ENCODE measurements around the gene NDUFS6. TPM values are rescaled to one million over a fixed set of nuclear protein-coding genes. Genes with fewer than 3 reads are reported as not detected.

NDUFS6 gene
- polyA plus RNA-seq, 2 of the 4 experiments (the other 2 are of a cell fraction) = 76.0 to 192 TPM

- 31% methylated on average over 14 of the region's 14 CpGs for WGBS (ENCODE audit: missing lambda C conversion rate)
- no peak overlapping the region for H3K27ac ChIP-seq
- no peak overlapping the region for H3K4me2 ChIP-seq
- no peak for TF ChIP-seq SMC3 (IDR thresholded peaks at IDR 0.05)
- TF ChIP-seq ZSCAN20 (CRISPR knock-in tag; IDR thresholded peaks at IDR 0.05) = no peak
- no peak for TF ChIP-seq EHMT2 (IDR thresholded peaks at IDR 0.05; ENCODE audit: low read depth)
- TF ChIP-seq ELK1 (IDR thresholded peaks at IDR 0.05; ENCODE audit: low read depth, low read length) = no peak
- no peak for TF ChIP-seq MAFK (IDR thresholded peaks at IDR 0.05; ENCODE audit: partially characterized antibody)
- TF ChIP-seq FOSB (CRISPR knock-in tag; IDR thresholded peaks at IDR 0.05) = no peak
- no peak for TF ChIP-seq MAZ (IDR thresholded peaks at IDR 0.05; ENCODE audit: borderline replicate concordance, low read depth, low read length)
- no peak for TF ChIP-seq ZNF302 (CRISPR knock-in tag; IDR thresholded peaks at IDR 0.05)
- no peak for TF ChIP-seq RAD21 (conservative IDR thresholded peaks at IDR 0.05 in 1 of 2, IDR thresholded peaks at IDR 0.05 in 1 of 2)
- TF ChIP-seq E2F6 (IDR thresholded peaks at IDR 0.05; ENCODE audit: borderline replicate concordance, low read depth) = no peak
- TF ChIP-seq HEYL (CRISPR knock-in tag; IDR thresholded peaks at IDR 0.05) = no peak
- TF ChIP-seq USF2 (IDR thresholded peaks at IDR 0.05) = no peak
- no peak for TF ChIP-seq CBX2 (IDR thresholded peaks at IDR 0.05; ENCODE audit: borderline replicate concordance, low read depth)
- ChIA-PET POLR2A (no interaction called here), CTCF (interaction anchor here (2.3 kb wide), 1 partner anchor 9 kb away, joined by 8 read pairs; no protein-coding TSS in a partner anchor)
- ATAC-seq (no peak), FAIRE-seq (no peak), DNase-seq (ENCODE audit: low read depth in 1 of 2, low spot score in 1 of 2) (no peak)
- no peak overlapping the region for H3K4me3 ChIP-seq
- H3K4me1 ChIP-seq = no peaks in the 10 kb centered on the region
- H3K9me3 ChIP-seq = no peaks in the 10 kb centered on the region
Observed at GRCh38 chr5:1754531-1755220, 46.5 kb upstream of the NDUFS6 start.

- ChIA-PET CTCF (interaction anchor here (2.3 kb wide), 1 partner anchor 8 kb away, joined by 8 read pairs; no protein-coding TSS in a partner anchor), POLR2A (no interaction called here)
- 61% methylated on average over 14 of the region's 14 CpGs for WGBS (ENCODE audit: missing lambda C conversion rate)
- ATAC-seq = no peak
- H3K4me2 ChIP-seq = no peak overlapping the region
- H3K4me3 ChIP-seq = no peak overlapping the region
- DNase-seq (ENCODE audit: low read depth in 1 of 2, low spot score in 1 of 2) = no peak
- FAIRE-seq = no peak
- H3K27ac ChIP-seq = no peak overlapping the region
- TF ChIP-seq MAFK (IDR thresholded peaks at IDR 0.05; ENCODE audit: partially characterized antibody) = peak; percentile 13
- TF ChIP-seq CHD4 (IDR thresholded peaks at IDR 0.05; ENCODE audit: borderline replicate concordance) = no peak
- H3K4me1 ChIP-seq = no peaks in the 10 kb centered on the region
- H3K9me3 ChIP-seq = no peaks in the 10 kb centered on the region
Observed at GRCh38 chr5:1755321-1755949, 45.8 kb upstream of the NDUFS6 start.

GRCh38 chr5:1756481-1756880 is 44.7 kb upstream of the NDUFS6 start:
- POLR2A ChIA-PET = no interaction called here
- WGBS (ENCODE audit: missing lambda C conversion rate) = 68% methylated on average over 11 of the region's 11 CpGs

More at GRCh38 chr5:1756481-1756880, 44.7 kb upstream of the NDUFS6 start:
- H3K9me3 ChIP-seq = no peaks in the 10 kb centered on the region
- H3K4me3 ChIP-seq = no peak overlapping the region
- H3K27ac ChIP-seq = no peak overlapping the region
- FAIRE-seq = peak; percentile 46
- no peak for DNase-seq (ENCODE audit: low read depth in 1 of 2, low spot score in 1 of 2)
- no peaks in the 10 kb centered on the region for H3K4me1 ChIP-seq
- TF ChIP-seq KDM5A (IDR thresholded peaks at IDR 0.05) = no peak
- no peak for TF ChIP-seq MAFK (IDR thresholded peaks at IDR 0.05; ENCODE audit: partially characterized antibody)
- no peak for TF ChIP-seq CTCF (IDR thresholded peaks at IDR 0.05)
- no peak for TF ChIP-seq GATA3 (IDR thresholded peaks at IDR 0.05; ENCODE audit: borderline replicate concordance)
- TF ChIP-seq JUN (IDR thresholded peaks at IDR 0.05) = no peak
- TF ChIP-seq HOXB13 (CRISPR knock-in tag; IDR thresholded peaks at IDR 0.05; ENCODE audit: low read depth) = no peak
- no peak for TF ChIP-seq ESRRA (IDR thresholded peaks at IDR 0.05; ENCODE audit: borderline replicate concordance, low read length)
- TF ChIP-seq CHD4 (IDR thresholded peaks at IDR 0.05; ENCODE audit: borderline replicate concordance) = no peak
- no peak for TF ChIP-seq ZSCAN20 (CRISPR knock-in tag; IDR thresholded peaks at IDR 0.05)
- TF ChIP-seq KDM1A (IDR thresholded peaks at IDR 0.05; ENCODE audit: low read depth) = no peak
- no peak for TF ChIP-seq JUNB (IDR thresholded peaks at IDR 0.05)
- ATAC-seq = no peak
- H3K4me2 ChIP-seq = no peak overlapping the region
- CTCF ChIA-PET = interaction anchor here (0.6 kb wide), 1 partner anchor 22 kb away, joined by 3 read pairs; no protein-coding TSS in a partner anchor

Measured in A549 (cell line).